SK-N-SH treated with all-trans-retinoic acid at 6 μM for 48 hours (cell line): Measurements from ENCODE around the gene LSM4.

ENCODE experiments used
- ARNTL ChIP-seq: fragments of 450-650 bp; formaldehyde crosslinking; IDR thresholded peaks from 2 replicates; pipeline ENCODE4 v1.5.0; 2020; ENCODE audit warnings: low read depth, mild to moderate bottlenecking, moderate library complexity, borderline replicate concordance
- BACH2 ChIP-seq: fragments of 250-450 bp; sonication (Bioruptor Pico); IDR thresholded peaks from 2 replicates; pipeline ENCODE4 v1.9.0; 2021; ENCODE audit warnings: mild to moderate bottlenecking, borderline replicate concordance
- PATZ1 ChIP-seq: fragments of 250-450 bp; sonication (Bioruptor Pico); IDR thresholded peaks from 2 replicates; pipeline ENCODE4 v1.8.0; 2020; ENCODE audit warnings: mild to moderate bottlenecking, moderate library complexity, borderline replicate concordance
- POU6F1 ChIP-seq: fragments of 250-450 bp; sonication (Bioruptor Pico); IDR thresholded peaks from 2 replicates; pipeline ENCODE4 v1.8.0; 2021; ENCODE audit warnings: low read depth, mild to moderate bottlenecking, moderate library complexity, borderline replicate concordance
- SNAI2 ChIP-seq: fragments of 250-450 bp; sonication (Bioruptor Pico); IDR thresholded peaks from 2 replicates; pipeline ENCODE4 v1.5.0; 2020; ENCODE audit warnings: mild to moderate bottlenecking, moderate library complexity
- ZC3H10 ChIP-seq: fragments of 250-450 bp; sonication (Bioruptor Pico); IDR thresholded peaks from 2 replicates; pipeline ENCODE4 v1.5.1; 2021; ENCODE audit warnings: mild to moderate bottlenecking, moderate library complexity
- ZFP3 ChIP-seq: fragments of 250-450 bp; sonication (Bioruptor Pico); IDR thresholded peaks from 2 replicates; pipeline ENCODE4 v1.5.0; 2020; ENCODE audit warnings: mild to moderate bottlenecking, moderate library complexity
- ZNF565 ChIP-seq: fragments of 450-650 bp; formaldehyde crosslinking; conservative IDR thresholded peaks from 2 replicates; pipeline ENCODE4 v1.5.0; 2020; ENCODE audit warnings: low read depth, mild to moderate bottlenecking, moderate library complexity
- ZNF70 ChIP-seq: fragments of 450-650 bp; formaldehyde crosslinking; IDR thresholded peaks from 2 replicates; pipeline ENCODE4 v1.5.0; 2020; ENCODE audit warnings: mild to moderate bottlenecking, moderate library complexity
- ZNF8 ChIP-seq: fragments of 450-650 bp; formaldehyde crosslinking; IDR thresholded peaks from 2 replicates; pipeline ENCODE4 v1.5.0; 2020; ENCODE audit warnings: mild to moderate bottlenecking, moderate library complexity
- TF ChIP-seq, protein P1 (sequence below): fragments of 250-450 bp; sonication (Bioruptor Pico); IDR thresholded peaks from 2 replicates; pipeline ENCODE4 v1.5.1; 2020; ENCODE audit warnings: low read depth, mild to moderate bottlenecking, moderate library complexity

DNA sequence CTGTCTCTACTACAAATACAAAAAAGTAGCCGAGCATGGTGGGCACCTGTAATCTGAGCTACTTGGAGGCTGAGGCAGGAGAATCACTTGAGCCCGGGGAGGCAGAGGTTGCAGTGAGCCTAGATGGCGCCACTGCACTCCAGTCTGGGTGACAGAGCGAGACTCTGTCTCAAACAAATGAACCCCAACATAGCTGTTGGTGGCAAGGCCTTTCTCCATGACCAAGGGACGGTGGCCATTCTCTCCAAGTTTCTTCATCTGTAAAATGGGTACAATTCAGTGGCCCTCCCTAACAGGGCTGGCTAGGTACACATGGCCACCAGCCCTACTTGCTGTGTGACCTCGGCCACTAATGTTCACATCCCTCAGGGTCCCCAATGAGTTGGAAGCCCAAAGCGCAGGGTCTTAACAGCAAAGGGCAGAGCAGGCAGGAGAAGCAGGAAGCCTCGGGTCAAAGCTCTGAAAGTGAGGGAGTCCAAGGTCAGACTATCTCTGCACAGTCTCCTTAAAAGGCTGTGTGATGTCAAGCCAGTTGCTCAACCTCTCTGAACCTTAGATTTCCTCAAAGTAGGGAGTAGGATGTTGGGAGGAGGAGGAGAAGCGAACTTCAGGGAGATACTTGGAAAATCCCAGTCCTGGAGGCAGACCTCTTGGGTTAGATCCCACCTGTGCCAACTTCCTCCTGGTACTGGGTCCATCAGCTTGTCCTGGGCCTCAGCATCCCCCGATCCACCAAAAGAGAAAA is 44.2 kb downstream of the LSM4 start:
- TF ChIP-seq, protein P1, sequence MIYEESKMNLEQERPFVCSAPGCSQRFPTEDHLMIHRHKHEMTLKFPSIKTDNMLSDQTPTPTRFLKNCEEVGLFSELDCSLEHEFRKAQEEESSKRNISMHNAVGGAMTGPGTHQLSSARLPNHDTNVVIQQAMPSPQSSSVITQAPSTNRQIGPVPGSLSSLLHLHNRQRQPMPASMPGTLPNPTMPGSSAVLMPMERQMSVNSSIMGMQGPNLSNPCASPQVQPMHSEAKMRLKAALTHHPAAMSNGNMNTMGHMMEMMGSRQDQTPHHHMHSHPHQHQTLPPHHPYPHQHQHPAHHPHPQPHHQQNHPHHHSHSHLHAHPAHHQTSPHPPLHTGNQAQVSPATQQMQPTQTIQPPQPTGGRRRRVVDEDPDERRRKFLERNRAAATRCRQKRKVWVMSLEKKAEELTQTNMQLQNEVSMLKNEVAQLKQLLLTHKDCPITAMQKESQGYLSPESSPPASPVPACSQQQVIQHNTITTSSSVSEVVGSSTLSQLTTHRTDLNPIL (CRISPR knock-in tag) = no peak
- TF ChIP-seq ZFP3 (CRISPR knock-in tag) (no peak), ZNF565 (CRISPR knock-in tag) (no peak), ARNTL (no peak), ZNF8 (no peak), POU6F1 (no peak), PATZ1 (CRISPR knock-in tag) (no peak), BACH2 (CRISPR knock-in tag) (no peak), ZNF70 (CRISPR knock-in tag) (no peak), SNAI2 (no peak), ZC3H10 (CRISPR knock-in tag) (no peak)
